ENCODE results near the gene SECISBP2. TPM values are rescaled to one million over a fixed set of nuclear protein-coding genes. Genes with fewer than 3 reads are reported as not detected.
"Not testable (repeated sequence)": the region's sequence is repeated elsewhere in the genome, so short reads cannot be mapped to it uniquely, and the experiment has no call there.

Gene SECISBP2
- 27.8 TPM for total RNA-seq

- Histone ChIP-seq H3K36me3 (no peaks in the 10 kb centered on the region), H3K9me3 (no peaks in the 10 kb centered on the region), H3K27ac (peak within 1 kb of the TSS; percentile 98 to 100), H3K4me1 (peaks cover 10 to 27% of the 10 kb centered on the region in 2 donors), H3K27me3 (no peaks in the 10 kb centered on the region), H3K4me3 (peak within 1 kb of the TSS; percentile 74 to 89)
- intact Hi-C loops (cut with DNase I), result loop anchor here (1.0 to 10.0 kb wide), 7 partner anchors 8 to 1591 kb away; partner anchors contain the start of genes CTSL, NXNL2, S1PR3 and SEMA4D
- peak; percentile 89 to 98 for DNase-seq (ENCODE audit: low spot score in 2 of 2)
- peak in 2 of 3 experiments; percentile 60 to 69 for TF ChIP-seq CTCF (IDR thresholded peaks at IDR 0.05)
Measured at GRCh38 chr9:89318123-89319014, at the start of gene SECISBP2. Gene SECISBP2 (plus strand): TSS chr9:89318500. CDS start chr9:89318577, 77 bp downstream.

- no peak for TF ChIP-seq CTCF (IDR thresholded peaks at IDR 0.05)
- Histone ChIP-seq H3K4me1 (no peaks in the 10 kb centered on the region), H3K4me3 (no peak overlapping the region), H3K27me3 (no peaks in the 10 kb centered on the region), H3K9me3 (peaks cover 15 to 34% of the 10 kb centered on the region in 2 donors), H3K27ac (no peak overlapping the region), H3K36me3 (no peaks in the 10 kb centered on the region)
- DNase-seq (ENCODE audit: low spot score in 2 of 2), result no peak
- intact Hi-C loops (cut with DNase I), result no loop called here
Measured at GRCh38 chr9:89273528-89274279, 44.6 kb upstream of the SECISBP2 start.

GRCh38 chr9:89274838-89275237 lies 43.5 kb upstream of the SECISBP2 start:
- no peaks in the 10 kb centered on the region for H3K36me3 ChIP-seq
- TF ChIP-seq CTCF (IDR thresholded peaks at IDR 0.05), result no peak
- no peaks in the 10 kb centered on the region for H3K4me1 ChIP-seq
- DNase-seq (ENCODE audit: low spot score in 2 of 2), result no peak
- no peak overlapping the region for H3K27ac ChIP-seq
- intact Hi-C loops (cut with DNase I), result no loop called here
- H3K27me3 ChIP-seq, result no peaks in the 10 kb centered on the region
- H3K9me3 ChIP-seq, result peaks cover 15 to 34% of the 10 kb centered on the region in 2 donors
- no peak overlapping the region for H3K4me3 ChIP-seq

GRCh38 chr9:89276040-89276439 lies 42.3 kb upstream of the SECISBP2 start:
- H3K4me1 ChIP-seq; H3K36me3 ChIP-seq; H3K27me3 ChIP-seq; H3K4me3 ChIP-seq; intact Hi-C loops (cut with DNase I); DNase-seq (ENCODE audit: low spot score in 2 of 2); H3K27ac ChIP-seq: not testable (repeated sequence)
- H3K9me3 ChIP-seq, result peaks cover 15 to 34% of the 10 kb centered on the region in 2 donors

GRCh38 chr9:89277043-89277442 lies 41.3 kb upstream of the SECISBP2 start:
- H3K4me1 ChIP-seq, result no peaks in the 10 kb centered on the region
- H3K27me3 ChIP-seq, result no peaks in the 10 kb centered on the region
- H3K27ac ChIP-seq, result no peak overlapping the region
- no peak for TF ChIP-seq CTCF (IDR thresholded peaks at IDR 0.05)
- intact Hi-C loops (cut with DNase I), result no loop called here
- no peak for DNase-seq (ENCODE audit: low spot score in 2 of 2)
- H3K36me3 ChIP-seq, result no peaks in the 10 kb centered on the region
- H3K9me3 ChIP-seq, result peaks cover 15 to 29% of the 10 kb centered on the region in 2 donors
- no peak overlapping the region for H3K4me3 ChIP-seq

GRCh38 chr9:89277454-89277853 lies 40.8 kb upstream of the SECISBP2 start:
- no peak overlapping the region for H3K27ac ChIP-seq
- H3K27me3 ChIP-seq, result no peaks in the 10 kb centered on the region
- TF ChIP-seq CTCF (IDR thresholded peaks at IDR 0.05), result no peak
- peaks cover 12 to 25% of the 10 kb centered on the region in 2 donors for H3K9me3 ChIP-seq
- H3K4me3 ChIP-seq, result no peak overlapping the region
- DNase-seq (ENCODE audit: low spot score in 2 of 2), result no peak
- no peaks in the 10 kb centered on the region for H3K36me3 ChIP-seq
- H3K4me1 ChIP-seq, result no peaks in the 10 kb centered on the region
- intact Hi-C loops (cut with DNase I), result no loop called here
